MG63 (cell line): Measurements from ENCODE around the gene TTLL7. TPM values are rescaled to one million over a fixed set of nuclear protein-coding genes. Genes with fewer than 3 reads are reported as not detected.

ENCODE experiments used
- DNase-seq: peaks from one replicate; pipeline ENCODE4 v3.0.0-alpha.2; 2020
- H3K27me3 ChIP-seq: fragments of 250-450 bp; sonication (Bioruptor Pico); 2 replicates; pipeline ENCODE4 v1.5.1; 2020; ENCODE audit warnings: mild to moderate bottlenecking, moderate library complexity
- H3K36me3 ChIP-seq: fragments of 250-450 bp; sonication (Bioruptor Pico); 2 replicates; pipeline ENCODE4 v1.5.1; 2020; ENCODE audit warnings: mild to moderate bottlenecking, moderate library complexity
- H3K4me3 ChIP-seq: fragments of 250-450 bp; sonication (Bioruptor Pico); 2 replicates; pipeline ENCODE4 v1.5.1; 2020; ENCODE audit warnings: mild to moderate bottlenecking, moderate library complexity
- H3K9me3 ChIP-seq: fragments of 250-450 bp; sonication (Bioruptor Pico); 2 replicates; pipeline ENCODE4 v1.5.1; 2020; ENCODE audit warnings: mild to moderate bottlenecking, moderate library complexity
- total RNA-seq: library from RNA; depleted of rRNA; stranded (reverse); fragments of >200 nt; shearing (Covaris generic); gene quantifications from 2 replicates; pipeline ENCODE4 v1.2.3, GENCODE V29; 2014; ENCODE audit warnings: low replicate concordance; rRNA removed

Gene TTLL7, protein sequence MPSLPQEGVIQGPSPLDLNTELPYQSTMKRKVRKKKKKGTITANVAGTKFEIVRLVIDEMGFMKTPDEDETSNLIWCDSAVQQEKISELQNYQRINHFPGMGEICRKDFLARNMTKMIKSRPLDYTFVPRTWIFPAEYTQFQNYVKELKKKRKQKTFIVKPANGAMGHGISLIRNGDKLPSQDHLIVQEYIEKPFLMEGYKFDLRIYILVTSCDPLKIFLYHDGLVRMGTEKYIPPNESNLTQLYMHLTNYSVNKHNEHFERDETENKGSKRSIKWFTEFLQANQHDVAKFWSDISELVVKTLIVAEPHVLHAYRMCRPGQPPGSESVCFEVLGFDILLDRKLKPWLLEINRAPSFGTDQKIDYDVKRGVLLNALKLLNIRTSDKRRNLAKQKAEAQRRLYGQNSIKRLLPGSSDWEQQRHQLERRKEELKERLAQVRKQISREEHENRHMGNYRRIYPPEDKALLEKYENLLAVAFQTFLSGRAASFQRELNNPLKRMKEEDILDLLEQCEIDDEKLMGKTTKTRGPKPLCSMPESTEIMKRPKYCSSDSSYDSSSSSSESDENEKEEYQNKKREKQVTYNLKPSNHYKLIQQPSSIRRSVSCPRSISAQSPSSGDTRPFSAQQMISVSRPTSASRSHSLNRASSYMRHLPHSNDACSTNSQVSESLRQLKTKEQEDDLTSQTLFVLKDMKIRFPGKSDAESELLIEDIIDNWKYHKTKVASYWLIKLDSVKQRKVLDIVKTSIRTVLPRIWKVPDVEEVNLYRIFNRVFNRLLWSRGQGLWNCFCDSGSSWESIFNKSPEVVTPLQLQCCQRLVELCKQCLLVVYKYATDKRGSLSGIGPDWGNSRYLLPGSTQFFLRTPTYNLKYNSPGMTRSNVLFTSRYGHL
- 0.03 TPM in 1 of 2 replicates, not detected in the other for total RNA-seq

DNA sequence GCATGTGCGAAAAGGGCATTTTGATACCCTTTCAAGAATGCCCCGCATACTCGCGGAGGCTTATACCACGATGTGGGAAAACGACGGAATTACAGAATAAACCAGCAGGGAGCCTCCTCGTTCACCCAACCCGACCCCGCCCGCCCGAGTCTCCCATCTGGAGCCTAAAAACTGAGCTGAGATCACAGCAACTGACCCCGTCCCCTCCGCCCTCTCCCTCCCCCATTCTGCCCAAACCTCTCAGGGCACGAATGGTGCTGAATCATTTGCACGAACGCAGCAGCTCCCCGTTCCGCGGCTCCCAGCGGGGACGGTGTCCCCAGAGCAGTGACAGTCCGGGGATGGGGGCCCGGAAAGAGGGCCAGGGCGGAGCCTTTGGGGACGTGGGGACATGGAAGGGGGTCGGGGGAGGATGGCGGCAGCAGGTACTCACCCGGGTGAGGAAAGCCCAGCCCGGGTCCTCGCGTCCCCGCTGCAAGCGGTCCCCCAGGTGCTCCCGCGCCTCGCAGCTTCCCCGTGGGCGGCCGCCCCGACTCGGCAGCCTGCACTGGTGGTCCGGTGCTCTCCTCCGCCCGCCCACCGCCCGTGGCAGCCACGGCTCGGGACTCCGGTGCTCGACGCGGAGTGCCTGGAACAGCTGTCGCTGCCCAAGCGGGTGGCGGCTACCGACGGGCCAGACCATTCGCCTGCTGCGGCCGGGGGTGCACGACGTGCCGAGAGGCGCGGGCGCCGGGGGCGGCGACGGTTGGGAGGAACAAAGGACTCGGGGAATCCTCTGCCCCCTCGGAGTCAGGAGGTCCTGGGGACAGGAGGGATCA lies at the start of gene TTLL7:
Gene TTLL7 (minus strand): TSS at position 635 of the 818 bp plus-strand sequence. CDS start 46,921 bp downstream, outside the sequence.
- peak within 1 kb of the TSS; percentile 70 for H3K4me3 ChIP-seq
- H3K36me3 ChIP-seq, result no peaks in the 10 kb centered on the region
- peak; percentile 71 for DNase-seq
- no peaks in the 10 kb centered on the region for H3K9me3 ChIP-seq
- peaks cover 12% of the 10 kb centered on the region; the same call in 1 of the 2 replicates for H3K27me3 ChIP-seq

DNA sequence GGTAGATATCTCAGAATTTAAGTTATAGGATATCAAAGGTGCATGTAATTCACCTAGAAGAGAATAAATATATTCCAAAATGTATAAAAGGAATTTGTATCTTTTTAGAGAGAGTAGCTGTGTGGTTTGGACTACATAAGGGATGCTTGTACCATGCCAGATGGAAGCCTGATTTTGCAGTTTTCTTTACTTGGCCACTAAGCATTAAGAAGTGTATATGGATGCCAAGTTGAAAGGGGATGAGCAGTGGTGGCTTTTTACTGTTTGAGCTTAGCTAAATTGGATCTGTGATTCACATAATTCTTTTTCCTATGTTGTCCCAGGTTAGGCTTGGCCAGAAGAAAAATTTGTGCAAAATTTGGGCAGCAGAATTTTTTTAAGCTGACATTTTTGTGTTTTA lies 43.5 kb upstream of the TTLL7 start:
- Histone ChIP-seq H3K9me3 (no peaks in the 10 kb centered on the region), H3K36me3 (no peaks in the 10 kb centered on the region), H3K27me3 (no peaks in the 10 kb centered on the region), H3K4me3 (no peak overlapping the region)
- DNase-seq, result no peak

DNA sequence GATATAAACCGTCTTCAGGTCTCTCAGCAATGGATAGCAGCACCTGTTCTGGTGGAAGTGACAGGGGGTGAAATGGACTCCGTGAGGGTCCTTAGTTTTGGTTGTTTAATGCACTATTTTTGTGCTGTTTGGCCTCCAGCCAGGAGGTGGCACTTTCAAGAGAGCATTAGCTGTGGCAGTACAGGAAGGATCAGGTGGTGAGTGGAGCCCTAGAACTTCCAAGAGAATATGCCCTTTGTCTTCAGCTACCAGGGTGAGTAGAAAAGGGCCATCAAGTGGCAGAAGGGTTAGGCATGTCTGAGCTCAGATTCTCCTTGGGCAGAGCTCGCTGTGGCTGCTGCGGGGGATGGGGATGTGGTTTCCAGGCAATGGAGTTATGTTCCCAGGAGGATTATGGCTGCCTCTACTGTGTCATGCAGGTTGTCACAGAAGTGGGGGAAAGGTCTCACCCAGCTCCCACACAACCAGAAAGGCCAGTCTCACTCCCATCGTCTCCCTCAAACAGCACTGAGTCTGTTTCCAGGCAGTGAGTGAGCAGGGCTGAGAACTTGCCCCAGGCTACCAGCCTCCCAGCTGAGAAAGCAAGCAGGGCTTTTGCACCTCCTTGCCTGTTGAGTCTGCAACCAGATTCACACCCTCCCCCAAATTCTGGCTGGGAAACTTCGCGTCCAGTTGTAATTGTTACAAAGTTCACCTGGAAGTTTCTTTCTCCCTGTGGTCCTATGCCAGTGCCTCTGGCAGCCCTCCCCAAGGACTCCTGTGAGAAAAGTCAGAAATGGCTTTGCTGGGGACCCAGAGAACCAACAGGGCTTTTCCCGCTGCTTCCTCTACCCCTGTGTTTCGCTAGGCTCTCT lies 39.1 kb upstream of the TTLL7 start:
- Histone ChIP-seq H3K36me3 (no peaks in the 10 kb centered on the region), H3K4me3 (no peak overlapping the region), H3K27me3 (no peaks in the 10 kb centered on the region), H3K9me3 (no peaks in the 10 kb centered on the region)
- no peak for DNase-seq

DNA sequence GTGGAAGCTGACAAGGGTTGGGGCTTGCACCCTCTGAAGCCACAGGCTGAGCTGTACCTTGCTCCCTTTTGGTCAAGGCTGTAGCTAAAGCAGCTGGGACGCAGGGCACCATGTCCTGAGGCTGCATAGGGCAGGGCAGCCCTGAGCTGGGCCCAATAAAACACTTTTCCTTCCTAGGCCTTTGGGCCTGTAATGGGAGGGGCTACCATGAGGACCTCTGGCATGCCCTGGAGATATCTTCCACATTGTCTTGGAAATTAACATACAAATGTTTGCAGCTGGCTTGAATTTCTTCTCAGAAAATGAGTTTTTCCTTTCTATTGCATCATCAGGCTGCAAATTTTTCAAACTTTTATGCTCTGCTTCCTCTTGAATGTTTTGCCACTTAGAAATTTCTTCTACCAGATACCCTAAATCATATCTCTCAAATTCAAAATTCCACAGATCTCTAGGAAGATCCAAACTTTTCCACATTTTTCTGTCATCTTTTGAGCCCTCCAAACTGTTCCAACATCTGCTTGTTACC lies 32.9 kb upstream of the TTLL7 start:
- Histone ChIP-seq H3K27me3 (no peaks in the 10 kb centered on the region), H3K36me3 (no peaks in the 10 kb centered on the region), H3K9me3 (no peaks in the 10 kb centered on the region), H3K4me3 (no peak overlapping the region)
- no peak for DNase-seq

DNA sequence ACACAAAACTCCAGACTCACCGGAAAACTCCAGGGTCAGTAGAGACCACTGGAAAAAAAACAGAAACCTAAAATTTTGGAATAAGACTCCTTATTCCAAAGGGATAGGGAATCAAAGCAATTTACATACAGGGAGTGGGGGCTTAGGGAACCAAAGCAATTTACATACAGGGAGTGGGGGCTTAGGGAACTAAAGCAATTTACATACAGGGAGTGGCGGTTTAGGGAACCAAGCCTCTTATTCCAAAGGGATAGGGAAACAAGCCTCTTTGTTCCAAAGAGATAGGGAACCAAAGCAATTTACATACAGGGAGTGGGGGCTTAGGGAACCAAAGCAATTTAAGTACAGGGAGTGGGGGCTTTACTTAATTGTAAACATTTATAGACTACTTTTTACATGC lies 28.4 kb upstream of the TTLL7 start:
- no peak for DNase-seq
- no peak overlapping the region for H3K4me3 ChIP-seq
- H3K36me3 ChIP-seq, result no peaks in the 10 kb centered on the region
- no peaks in the 10 kb centered on the region for H3K27me3 ChIP-seq
- no peaks in the 10 kb centered on the region for H3K9me3 ChIP-seq

DNA sequence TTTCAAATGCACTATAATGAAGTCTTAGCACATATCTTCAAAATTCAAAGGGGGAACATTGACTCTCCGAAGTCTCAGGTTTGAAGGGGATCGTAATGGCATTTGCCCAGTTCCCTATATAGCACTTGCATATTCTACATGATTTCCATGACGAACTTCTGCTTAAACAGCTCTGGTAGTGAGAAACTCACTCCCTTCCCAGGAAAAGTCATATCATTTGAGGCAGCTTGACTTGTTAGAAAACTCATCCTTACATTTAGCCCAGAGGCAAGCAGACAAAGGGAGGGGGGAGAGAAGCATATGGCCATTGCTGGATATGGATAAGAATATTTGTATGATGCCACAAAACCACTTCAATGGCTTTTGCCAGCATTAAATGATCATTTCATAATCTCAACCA lies 27.0 kb upstream of the TTLL7 start:
- H3K36me3 ChIP-seq, result no peaks in the 10 kb centered on the region
- no peaks in the 10 kb centered on the region for H3K27me3 ChIP-seq
- H3K9me3 ChIP-seq, result no peaks in the 10 kb centered on the region
- no peak for DNase-seq
- no peak overlapping the region for H3K4me3 ChIP-seq

DNA sequence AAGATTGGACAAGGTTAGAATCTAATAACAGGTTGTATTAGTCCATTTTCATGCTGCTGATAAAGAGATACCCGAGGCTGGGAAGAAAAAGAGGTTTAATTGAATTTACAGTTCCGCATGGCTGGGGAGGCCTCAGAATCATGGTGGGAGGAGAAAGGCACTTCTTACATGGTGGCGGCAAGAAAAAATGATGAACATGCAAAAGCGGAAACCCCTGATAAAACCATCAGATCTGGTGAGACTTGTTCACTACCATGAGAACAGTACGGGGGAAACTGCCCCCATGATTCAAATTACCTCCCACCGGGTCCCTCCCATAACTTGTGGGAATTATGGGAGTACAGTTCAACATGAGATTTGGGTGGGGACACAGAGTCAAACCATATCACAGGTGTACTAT lies 22.9 kb upstream of the TTLL7 start:
- no peaks in the 10 kb centered on the region for H3K9me3 ChIP-seq
- H3K4me3 ChIP-seq, result no peak overlapping the region
- no peaks in the 10 kb centered on the region for H3K36me3 ChIP-seq
- no peaks in the 10 kb centered on the region for H3K27me3 ChIP-seq
- no peak for DNase-seq

DNA sequence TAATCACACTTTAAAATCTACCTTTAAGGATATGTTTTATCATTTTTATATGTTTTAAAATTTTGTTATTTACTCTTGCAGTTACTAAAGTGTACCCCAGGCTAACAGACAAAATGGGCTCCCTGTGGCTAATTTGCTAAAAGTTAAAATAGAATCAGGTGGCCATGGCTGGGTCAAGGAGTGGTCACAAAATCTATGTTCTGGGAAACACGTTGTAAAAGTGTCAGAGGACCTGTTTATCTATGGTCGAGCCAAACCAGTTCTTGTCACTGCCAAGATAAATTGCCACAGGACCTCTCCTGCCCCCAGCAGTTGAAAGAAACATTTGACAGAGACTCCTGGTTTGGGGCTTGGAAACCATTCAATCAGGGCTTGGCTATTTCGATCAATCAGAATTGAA lies 21.2 kb upstream of the TTLL7 start:
- DNase-seq, result no peak

DNA sequence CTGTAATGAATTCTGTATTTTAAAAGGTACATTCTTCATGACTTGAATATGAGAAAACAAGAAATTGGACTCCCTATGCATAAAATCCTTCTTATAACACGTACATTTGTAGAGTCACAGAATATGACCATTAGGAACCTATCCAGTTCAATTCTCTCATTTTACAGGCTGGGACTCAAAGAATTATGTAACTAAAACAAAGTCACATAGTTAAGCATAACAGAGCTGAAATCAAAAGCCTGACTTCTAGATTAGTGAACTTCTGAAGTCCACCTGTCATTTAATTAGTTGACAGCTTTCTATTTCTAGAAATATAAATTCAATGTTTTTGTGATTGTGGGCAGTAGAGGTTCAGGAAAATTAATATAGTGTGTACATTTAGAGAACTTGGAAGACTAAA lies 20.3 kb upstream of the TTLL7 start:
- DNase-seq, result no peak
- Histone ChIP-seq H3K27me3 (no peaks in the 10 kb centered on the region), H3K9me3 (no peaks in the 10 kb centered on the region), H3K36me3 (no peaks in the 10 kb centered on the region), H3K4me3 (no peak overlapping the region)

More for the DNA sequence above, 21.2 kb upstream of the TTLL7 start:
- Histone ChIP-seq H3K4me3 (no peak overlapping the region), H3K9me3 (no peaks in the 10 kb centered on the region), H3K27me3 (no peaks in the 10 kb centered on the region), H3K36me3 (no peaks in the 10 kb centered on the region)

DNA sequence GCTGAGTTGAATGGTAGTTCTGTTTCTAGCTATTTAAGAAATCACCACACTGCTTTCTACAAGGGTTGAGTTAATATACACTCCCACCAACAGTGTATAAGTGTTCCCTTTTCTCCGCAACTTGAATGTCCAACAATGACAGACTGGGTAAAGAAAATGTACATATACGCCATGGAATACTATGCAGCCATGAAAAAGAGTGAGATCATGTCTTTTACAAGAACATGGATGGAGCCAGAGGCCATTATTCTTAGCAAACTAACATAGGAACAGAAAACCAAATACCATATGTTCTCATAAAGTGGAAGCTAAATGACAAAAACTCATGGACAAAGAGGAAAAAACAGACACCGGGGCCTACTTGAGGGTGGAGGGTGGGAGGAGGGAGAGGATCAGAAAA lies 14.8 kb upstream of the TTLL7 start:
- Histone ChIP-seq H3K36me3 (no peaks in the 10 kb centered on the region), H3K4me3 (no peak overlapping the region), H3K9me3 (no peaks in the 10 kb centered on the region), H3K27me3 (no peaks in the 10 kb centered on the region)
- DNase-seq, result no peak

DNA sequence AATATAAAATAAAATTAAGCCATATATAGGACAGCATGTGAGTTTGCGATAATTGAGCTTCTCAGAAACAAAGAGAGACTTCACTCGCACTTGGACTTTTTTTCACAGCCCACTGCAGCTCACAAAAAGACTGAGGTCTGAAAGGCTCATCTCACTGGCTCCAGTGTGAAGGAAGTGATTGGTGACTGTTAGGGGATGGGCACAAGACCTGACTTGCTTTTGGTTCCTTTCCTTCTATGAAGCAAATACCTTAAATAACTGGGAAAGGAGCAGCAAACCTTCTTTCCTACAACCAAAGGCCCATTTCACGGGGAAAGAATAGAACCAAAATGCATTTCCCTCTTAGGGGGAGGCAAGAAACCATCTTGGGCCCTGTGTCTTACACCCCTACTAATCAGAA lies 13.1 kb upstream of the TTLL7 start:
- Histone ChIP-seq H3K9me3 (no peaks in the 10 kb centered on the region), H3K36me3 (no peaks in the 10 kb centered on the region), H3K27me3 (no peaks in the 10 kb centered on the region), H3K4me3 (no peak overlapping the region)
- DNase-seq, result no peak

DNA sequence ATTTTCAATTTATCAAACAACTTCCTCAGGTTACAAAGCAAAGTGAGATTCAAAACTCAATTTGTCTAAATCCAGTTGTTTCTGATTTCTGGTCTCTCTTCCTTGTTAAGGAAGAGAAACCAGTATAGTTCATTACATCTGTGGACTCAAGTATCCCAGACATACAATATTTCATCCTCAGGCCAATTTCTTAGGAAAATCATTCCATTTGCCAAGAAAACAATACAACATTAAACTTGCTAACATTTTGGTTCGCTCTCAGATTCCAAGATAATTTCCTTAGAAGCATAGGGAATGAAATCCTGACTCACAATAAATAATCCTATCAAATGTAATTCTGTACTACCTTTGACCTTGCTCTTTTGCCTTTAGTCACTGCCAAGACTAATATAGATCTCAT lies 11.2 kb upstream of the TTLL7 start:
- no peaks in the 10 kb centered on the region for H3K27me3 ChIP-seq
- no peak overlapping the region for H3K4me3 ChIP-seq
- H3K36me3 ChIP-seq, result no peaks in the 10 kb centered on the region
- no peak for DNase-seq
- H3K9me3 ChIP-seq, result no peaks in the 10 kb centered on the region

DNA sequence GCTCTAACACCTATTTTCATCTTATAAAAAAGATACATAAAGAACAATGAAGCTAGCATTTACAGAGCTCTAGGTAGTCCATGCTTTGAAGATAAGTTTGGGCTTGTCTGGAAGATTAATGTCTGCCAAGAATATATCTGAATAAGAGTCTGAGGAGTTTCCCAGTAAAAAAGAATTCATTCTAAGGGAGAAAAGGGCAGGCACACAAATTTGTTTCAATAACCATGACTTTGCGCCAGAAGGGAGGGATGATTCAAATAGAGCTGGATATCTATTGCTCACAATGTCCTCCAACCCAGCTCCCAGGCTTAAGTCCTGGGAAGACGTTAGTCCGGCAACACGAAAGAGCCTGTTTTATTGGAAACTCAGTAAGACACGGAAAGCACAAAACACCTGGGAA lies 9.7 kb upstream of the TTLL7 start:
- Histone ChIP-seq H3K27me3 (no peaks in the 10 kb centered on the region), H3K4me3 (no peak overlapping the region), H3K36me3 (no peaks in the 10 kb centered on the region), H3K9me3 (no peaks in the 10 kb centered on the region)
- no peak for DNase-seq

DNA sequence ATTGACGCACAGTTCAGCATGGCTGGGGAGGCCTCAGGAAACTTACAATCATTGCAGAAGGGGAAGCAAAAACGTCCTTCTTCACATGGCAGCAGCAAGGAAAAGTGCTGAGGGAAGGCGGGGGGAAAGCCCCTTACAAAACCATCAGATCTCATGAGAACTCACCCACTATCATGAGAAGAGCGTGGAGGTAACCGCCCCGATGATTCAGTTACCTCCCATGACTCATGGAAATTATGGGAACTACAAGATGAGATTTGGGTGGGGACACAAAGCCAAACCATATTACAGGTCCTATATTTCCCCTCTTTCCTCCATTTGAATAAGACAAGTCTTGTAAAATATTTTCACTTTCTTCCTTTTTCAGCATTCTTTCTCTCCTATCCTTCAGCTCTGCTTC lies 7.7 kb upstream of the TTLL7 start:
- H3K9me3 ChIP-seq, result no peaks in the 10 kb centered on the region

DNA sequence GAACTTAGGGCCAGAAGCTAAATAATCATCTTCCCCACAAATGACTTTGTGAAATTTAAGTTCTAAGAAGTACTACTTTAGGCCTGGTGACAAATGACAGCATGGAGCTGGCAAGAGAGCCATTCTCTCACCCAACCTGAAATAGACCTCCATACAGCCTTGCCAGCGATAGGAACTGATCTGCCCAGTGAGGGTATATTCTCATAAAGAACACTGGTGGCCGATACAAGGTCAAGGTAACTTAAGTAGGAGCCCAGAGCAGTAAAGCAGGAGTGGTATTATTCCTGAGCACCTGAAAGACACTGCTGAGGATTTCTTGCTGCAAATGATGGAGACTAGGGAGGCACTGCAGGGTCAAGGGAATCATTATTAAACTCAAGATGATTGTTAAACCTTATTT lies 2.6 kb upstream of the TTLL7 start:
- H3K9me3 ChIP-seq, result no peaks in the 10 kb centered on the region
- peaks cover 9% of the 10 kb centered on the region; the same call in 1 of the 2 replicates for H3K27me3 ChIP-seq
- H3K4me3 ChIP-seq, result no peak overlapping the region
- H3K36me3 ChIP-seq, result no peaks in the 10 kb centered on the region
- no peak for DNase-seq

More for the DNA sequence above, 7.7 kb upstream of the TTLL7 start:
- DNase-seq, result no peak
- Histone ChIP-seq H3K36me3 (no peaks in the 10 kb centered on the region), H3K27me3 (no peaks in the 10 kb centered on the region), H3K4me3 (no peak overlapping the region)
